H1 (cell line): Measurements from ENCODE around the gene ALOX5AP. TPM values are rescaled to one million over a fixed set of nuclear protein-coding genes. Genes with fewer than 3 reads are reported as not detected.
A peak's percentile ranks its signal among the peaks of the same experiment; 100 is the strongest.

Source experiments
- CTCF ChIA-PET: fragments of 300-600 bp; sonication (Branson Sonifier 250); formaldehyde crosslinking; loops from one replicate; lab custom pipeline; 2021; ENCODE audit not compliant: partially characterized antibody; lab: Charles Lee
- POLR2A ChIA-PET: fragments of 300-600 bp; sonication (Branson Sonifier 250); formaldehyde crosslinking; loops from one replicate; lab custom pipeline; 2021; ENCODE audit warnings: inconsistent platforms; ENCODE audit not compliant: partially characterized antibody; lab: Charles Lee
- DNase-seq, 2 experiments: peaks; one replicate each; pipeline versions ENCODE4 v3.0.0 to v3.0.0-alpha.2; 2010 to 2022; ENCODE audit warnings: low spot score in 2 of 2, low read depth in 1 of 2, mixed read lengths in 1 of 2
- FAIRE-seq: peaks from 2 replicates; lab custom pipeline; 2011; peaks lifted over from hg19 to GRCh38; lab: Jason Lieb, UNC
- H2AFZ ChIP-seq: 2 replicates; pipeline ENCODE4 v1.8.1; 2012; ENCODE audit warnings: low read length, inconsistent platforms
- H2AK5ac ChIP-seq: 2 replicates; pipeline ENCODE4 v1.6.1; 2013; ENCODE audit warnings: low read depth, low read length
- H2BK120ac ChIP-seq: replicated peaks from 2 replicates; pipeline ENCODE3; 2013; ENCODE audit warnings: low read depth, low read length, inconsistent platforms
- H2BK12ac ChIP-seq: 2 replicates; pipeline ENCODE4 v1.6.1; 2013; ENCODE audit warnings: low read depth, low read length
- H2BK15ac ChIP-seq: 2 replicates; pipeline ENCODE4 v1.6.1; 2013; ENCODE audit warnings: low read length
- H2BK20ac ChIP-seq: 2 replicates; pipeline ENCODE4 v1.6.1; 2013; ENCODE audit warnings: low read length
- H2BK5ac ChIP-seq: 2 replicates; pipeline ENCODE4 v1.6.1; 2013; ENCODE audit warnings: low read depth, low read length
- H3K14ac ChIP-seq: 2 replicates; pipeline ENCODE4 v1.6.1; 2013; ENCODE audit warnings: inconsistent platforms; ENCODE audit not compliant: insufficient read length
- H3K18ac ChIP-seq: 2 replicates; pipeline ENCODE4 v1.6.1; 2013; ENCODE audit warnings: low read length; ENCODE audit errors: extremely low read depth
- H3K23ac ChIP-seq: 2 replicates; pipeline ENCODE4 v1.6.1; 2013; ENCODE audit warnings: inconsistent platforms; ENCODE audit not compliant: insufficient read length
- H3K23me2 ChIP-seq: 2 replicates; pipeline ENCODE4 v1.6.1; 2013; ENCODE audit warnings: low read depth, low read length
- H3K27ac ChIP-seq: 2 replicates; pipeline ENCODE4 v1.6.1; 2011; ENCODE audit warnings: low read depth, low read length, inconsistent platforms
- H3K27me3 ChIP-seq, 4 experiments: replicated peaks in 1 of 4; 1 replicate in 1 of 4; 2 replicates in 3 of 4; pipeline versions ENCODE4 v1.6.1 to v1.8.1; 2011 to 2013; ENCODE audit warnings: low read length in 3 of 4, mild to moderate bottlenecking in 3 of 4, inconsistent platforms in 2 of 4, mixed read lengths in 2 of 4, moderate library complexity in 1 of 4; ENCODE audit not compliant: control insufficient read depth in 3 of 4, insufficient read depth in 3 of 4; ENCODE audit errors: extremely low read depth in 1 of 4
- H3K36me3 ChIP-seq, 4 experiments: 2 replicates each; pipeline versions ENCODE4 v1.6.1 to v1.8.1; 2011 to 2013; ENCODE audit warnings: mild to moderate bottlenecking in 4 of 4, low read length in 3 of 4, moderate library complexity in 2 of 4, control low read depth in 1 of 4, inconsistent platforms in 1 of 4; ENCODE audit not compliant: insufficient read depth in 4 of 4, control insufficient read depth in 2 of 4
- H3K4ac ChIP-seq: replicated peaks from 2 replicates; pipeline ENCODE3; 2013; ENCODE audit warnings: low read length, low read depth, mixed read lengths, inconsistent platforms; ENCODE audit not compliant: insufficient read length
- H3K4me1 ChIP-seq, 4 experiments: replicated peaks in 1 of 4; 1 replicate in 1 of 4; 2 replicates in 3 of 4; pipeline versions ENCODE4 v1.6.1 to v1.8.1; 2011 to 2013; ENCODE audit warnings: low read length in 3 of 4, inconsistent platforms in 2 of 4, mixed read lengths in 1 of 4; ENCODE audit not compliant: insufficient read depth in 4 of 4, control insufficient read depth in 3 of 4
- H3K4me2 ChIP-seq, 2 experiments: 2 replicates each; pipeline versions ENCODE4 v1.6.1 to v1.8.1; 2011 to 2013; ENCODE audit warnings: low read depth in 2 of 2, low read length in 2 of 2, control low read depth in 1 of 2, inconsistent platforms in 1 of 2, mild to moderate bottlenecking in 1 of 2; ENCODE audit not compliant: insufficient read depth in 1 of 2
- H3K4me3 ChIP-seq, 4 experiments: fragments of 200-600, 300-600 bp in 1 of 4; sonication (generic), shearing (Covaris generic), sonication (Bioruptor Twin) in 1 of 4; 2 replicates each; pipeline versions ENCODE4 v1.5.1 to v1.8.1; 2011 to 2016; ENCODE audit warnings: low read length in 4 of 4, low read depth in 3 of 4, control low read depth in 2 of 4, inconsistent platforms in 2 of 4, mild to moderate bottlenecking in 2 of 4, mixed read lengths in 1 of 4, moderate library complexity in 1 of 4; ENCODE audit not compliant: insufficient read depth in 2 of 4; ENCODE audit errors: extremely low read depth in 1 of 4
- H3K56ac ChIP-seq: replicated peaks from 2 replicates; pipeline ENCODE3; 2013; ENCODE audit warnings: low read depth, mild to moderate bottlenecking, mixed read lengths, low read length, inconsistent platforms; ENCODE audit not compliant: insufficient read length
- H3K79me1 ChIP-seq: 2 replicates; pipeline ENCODE4 v1.6.1; 2013; ENCODE audit warnings: low read depth, low read length, control low read depth
- H3K79me2 ChIP-seq, 2 experiments: 2 replicates each; pipeline versions ENCODE4 v1.6.1 to v1.8.1; 2012 to 2013; ENCODE audit warnings: low read length in 2 of 2, mild to moderate bottlenecking in 2 of 2, inconsistent platforms in 1 of 2; ENCODE audit not compliant: insufficient read depth in 2 of 2, control insufficient read depth in 1 of 2
- H3K9ac ChIP-seq, 4 experiments: replicated peaks in 1 of 4; 1 replicate in 1 of 4; 2 replicates in 3 of 4; pipeline versions ENCODE4 v1.6.1 to v1.8.1; 2011 to 2013; ENCODE audit warnings: low read depth in 3 of 4, low read length in 3 of 4, control low read depth in 2 of 4, mild to moderate bottlenecking in 2 of 4, moderate library complexity in 2 of 4, inconsistent platforms in 1 of 4; ENCODE audit errors: extremely low read depth in 1 of 4
- H3K9me3 ChIP-seq, 2 experiments: 2 replicates each; pipeline versions ENCODE4 v1.6.1 to v1.8.1; 2012 to 2013; ENCODE audit warnings: mild to moderate bottlenecking in 2 of 2, moderate library complexity in 2 of 2, control low read depth in 1 of 2, inconsistent platforms in 1 of 2, low read depth in 1 of 2, low read length in 1 of 2, mixed read lengths in 1 of 2; ENCODE audit not compliant: insufficient read depth in 2 of 2
- H4K20me1 ChIP-seq, 2 experiments: replicated peaks in 1 of 2; 2 replicates each; pipeline versions ENCODE3 to v1.8.1; 2011 to 2013; ENCODE audit warnings: inconsistent platforms in 2 of 2, low read length in 2 of 2, mild to moderate bottlenecking in 1 of 2; ENCODE audit not compliant: insufficient read depth in 2 of 2, control insufficient read depth in 1 of 2
- H4K5ac ChIP-seq: 2 replicates; pipeline ENCODE4 v1.6.1; 2013; ENCODE audit warnings: low read length, low read depth, mixed read lengths, inconsistent platforms; ENCODE audit not compliant: insufficient read length
- H4K8ac ChIP-seq: 2 replicates; pipeline ENCODE4 v1.8.0; 2013; ENCODE audit warnings: mild to moderate bottlenecking, moderate library complexity, low read length, inconsistent platforms; ENCODE audit not compliant: insufficient read depth; ENCODE audit errors: extremely low read depth
- H4K91ac ChIP-seq: replicated peaks from 2 replicates; pipeline ENCODE3; 2013; ENCODE audit warnings: low read length, mixed read lengths, inconsistent platforms; ENCODE audit not compliant: insufficient read length
- CBX5 ChIP-seq: fragments of 300-800, 300-1000 bp; sonication (generic); IDR thresholded peaks from 2 replicates; pipeline ENCODE4 v1.7.1; 2016; ENCODE audit warnings: antibody characterized with exemption, low read length, low read depth
- EP300 ChIP-seq, 2 experiments: IDR thresholded peaks; 1 replicate in 1 of 2; 2 replicates in 1 of 2; pipeline ENCODE4 v1.6.1; 2011 to 2012; ENCODE audit warnings: low read depth in 2 of 2, low read length in 2 of 2, mild to moderate bottlenecking in 2 of 2, borderline replicate concordance in 1 of 2, inconsistent platforms in 1 of 2, moderate library complexity in 1 of 2
- KDM1A ChIP-seq: fragments of 200-600, 300-600 bp; sonication (generic); IDR thresholded peaks from 2 replicates; pipeline ENCODE4 v1.7.1; 2016; ENCODE audit warnings: mild to moderate bottlenecking, low read length, borderline replicate concordance
- KDM5A ChIP-seq: fragments of 200-600 bp; IDR thresholded peaks from 2 replicates; pipeline ENCODE4 v1.7.1; 2012; ENCODE audit warnings: mild to moderate bottlenecking, low read length, inconsistent platforms, mixed read lengths
- RAD21 ChIP-seq, 2 experiments: IDR thresholded peaks in 1 of 2; conservative IDR thresholded peaks in 1 of 2; 2 replicates each; pipeline ENCODE4 v1.6.1; 2011; ENCODE audit warnings: low read depth in 2 of 2, low read length in 2 of 2, improper control_type of control experiment in 1 of 2, inconsistent platforms in 1 of 2, mild to moderate bottlenecking in 1 of 2, moderate library complexity in 1 of 2
- RBBP5 ChIP-seq: IDR thresholded peaks from 2 replicates; pipeline ENCODE4 v1.7.1; 2012; ENCODE audit warnings: low read depth, mild to moderate bottlenecking, inconsistent platforms, low read length, moderate library complexity, borderline replicate concordance
- SIN3A ChIP-seq, 2 experiments: IDR thresholded peaks in 1 of 2; conservative IDR thresholded peaks in 1 of 2; 2 replicates each; pipeline ENCODE4 v1.6.1; 2011 to 2012; ENCODE audit warnings: low read length in 2 of 2, improper control_type of control experiment in 1 of 2, low read depth in 1 of 2, mild to moderate bottlenecking in 1 of 2
- SIRT6 ChIP-seq: IDR thresholded peaks from one replicate; pipeline ENCODE4 v1.7.1; 2012; ENCODE audit warnings: low read length, inconsistent platforms
- USF2 ChIP-seq: IDR thresholded peaks from 2 replicates; pipeline ENCODE4 v1.6.1; 2011; ENCODE audit warnings: low read length, improper control_type of control experiment
- WGBS, 2 experiments: shearing (Covaris generic) in 1 of 2; methylation state at CpG; one replicate each; pipeline versions ENCODE4 v1.1.6 to v1.1.7; 2013 to 2015; ENCODE audit warnings: low lambda C conversion rate in 2 of 2, mixed read lengths in 2 of 2, inconsistent platforms in 1 of 2, low coverage in 1 of 2, missing lambda C conversion rate in 1 of 2; ENCODE audit not compliant: insufficient replicate concordance in 2 of 2, insufficient coverage in 1 of 2, insufficient read length in 1 of 2; ENCODE audit errors: extremely low coverage in 1 of 2, missing lambda C conversion rate in 1 of 2; 5-methylcytosine and 5-hydroxymethylcytosine counted together
- polyA plus RNA-seq, 7 experiments: library from polyadenylated mRNA; depleted of rRNA in 3 of 7; stranded (reverse) in 5 of 7; unstranded in 2 of 7; fragments of >200 nt in 5 of 7; fragments of 200-250 nt in 2 of 7; gene quantifications; 1 replicate in 5 of 7; 2 replicates in 1 of 7; 4 replicates in 1 of 7; pipeline versions ENCODE4 v1.2.1 to v1.2.3, GENCODE V29; 2011 to 2013; ENCODE audit warnings: missing spikeins in 2 of 7, mixed read lengths in 2 of 7
- total RNA-seq: library from RNA; stranded (reverse); fragmentation: NEBNext Ultra II Directional; extraction: Animal tissue kit (Norgen Biotek cat#: 25700); gene quantifications from 2 replicates; pipeline ENCODE4 v1.2.1, GENCODE V29; 2021

Gene ALOX5AP
- total and polyA plus RNA-seq, 2 of the 8 experiments (the other 6 are each of a cell fraction or from before 2014, with no cell fraction given), result not detected

DNA sequence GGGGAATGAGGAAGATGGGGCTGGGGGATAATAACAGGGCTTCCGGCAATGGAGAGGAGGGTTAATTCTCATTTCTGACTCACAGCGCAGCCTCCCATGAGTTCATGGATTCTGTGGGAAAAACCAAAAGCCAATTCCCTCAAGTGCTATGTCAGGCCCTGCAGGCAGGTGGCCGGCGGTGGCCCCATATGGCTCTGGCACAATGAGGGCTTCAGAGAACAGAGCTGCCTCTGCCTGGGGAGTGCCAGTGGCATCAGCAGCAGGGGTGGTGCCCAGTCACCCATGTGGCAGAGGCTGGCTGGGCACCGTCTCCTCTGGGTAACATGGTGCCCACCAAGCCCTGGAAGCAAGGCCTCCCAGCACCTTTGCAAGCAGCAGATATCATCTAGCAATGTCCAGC, 69.1 kb downstream of the ALOX5AP start:
- H3K18ac ChIP-seq, result no peak overlapping the region
- H2BK15ac ChIP-seq, result no peak overlapping the region
- no peaks in the 10 kb centered on the region for H3K23me2 ChIP-seq
- no peak overlapping the region for H3K4me2 ChIP-seq
- H3K4me3 ChIP-seq, result no peak overlapping the region
- H4K20me1 ChIP-seq, result no peaks in the 10 kb centered on the region
- POLR2A ChIA-PET, result interaction anchor here (0.6 to 1.4 kb wide), 2 partner anchors 59 to 62 kb away, joined by 3 to 4 read pairs; no protein-coding TSS in a partner anchor
- H3K27me3 ChIP-seq, result peaks cover 0 to 3% (median 0%) of the 10 kb centered on the region in 4 experiments; a peak in 1 of 7 replicates
- H3K14ac ChIP-seq, result no peak overlapping the region
- no peak overlapping the region for H2BK20ac ChIP-seq
- H4K5ac ChIP-seq, result no peak overlapping the region
- 80% methylated on average over 5 of the region's 5 CpGs; no CpG with 5 or more reads in 1 of the 2 experiments for WGBS, 2 experiments
- H3K79me1 ChIP-seq, result no peaks in the 10 kb centered on the region
- H3K79me2 ChIP-seq, result no peaks in the 10 kb centered on the region
- no peak overlapping the region for H3K56ac ChIP-seq
- no peak overlapping the region for H3K23ac ChIP-seq
- H3K4ac ChIP-seq, result no peak overlapping the region
- H2BK5ac ChIP-seq, result no peak overlapping the region
- H2AFZ ChIP-seq, result no peak overlapping the region
- no peak overlapping the region for H4K8ac ChIP-seq
- FAIRE-seq, result no peak
- H3K9ac ChIP-seq, result no peak overlapping the region
- no peak overlapping the region for H2BK12ac ChIP-seq
- CTCF ChIA-PET, result interaction anchor here (0.5 to 4.4 kb wide), 31 partner anchors 9 to 949 kb away, joined by 3 to 29 read pairs (median 4); no protein-coding TSS in a partner anchor
- DNase-seq, result no peak
- no peak overlapping the region for H3K27ac ChIP-seq
- no peak overlapping the region for H2AK5ac ChIP-seq
- no peaks in the 10 kb centered on the region for H3K9me3 ChIP-seq
- H2BK120ac ChIP-seq, result no peak overlapping the region
- H3K4me1 ChIP-seq, result peaks cover 0 to 5% (median 2%) of the 10 kb centered on the region in 4 experiments; a peak in 4 of 7 replicates
- H4K91ac ChIP-seq, result peak overlapping the region; percentile 56
- no peaks in the 10 kb centered on the region for H3K36me3 ChIP-seq
- TF ChIP-seq RAD21 (IDR thresholded peaks at IDR 0.05 in 1 of 2, conservative IDR thresholded peaks at IDR 0.05 in 1 of 2; ENCODE audit: low read depth in 2 of 2, low read length in 2 of 2), result peak; percentile 7 to 26; a peak in 1 of 4 replicates
- TF ChIP-seq KDM1A, result no peak
- TF ChIP-seq SIN3A (conservative IDR thresholded peaks at IDR 0.05 in 1 of 2, IDR thresholded peaks at IDR 0.05 in 1 of 2; ENCODE audit: low read depth in 1 of 2, low read length in 2 of 2), result no peak
- no peak for TF ChIP-seq SIRT6
- no peak for TF ChIP-seq RBBP5
- no peak for TF ChIP-seq KDM5A
- TF ChIP-seq CBX5, result no peak
- TF ChIP-seq EP300 (IDR thresholded peaks at IDR 0.05; ENCODE audit: borderline replicate concordance in 1 of 2, low read depth in 2 of 2, low read length in 2 of 2), result no peak
- no peak for TF ChIP-seq USF2
